Adrenal gland (tissue), 12 donors: Measurements from ENCODE around the gene VPS37C. TPM values are rescaled to one million over a fixed set of nuclear protein-coding genes. Genes with fewer than 3 reads are reported as not detected.

Experiments used
- DNase-seq, 7 donors: peaks; one replicate each; pipeline ENCODE4 v3.0.0-alpha.2; 2019 to 2020
- H3K27ac ChIP-seq, 5 donors: fragments of 200-600 bp; sonication (generic) in 4 of 5; 1 replicate in 3 of 5; 2 replicates in 2 of 5; pipeline versions ENCODE4 v1.5.1 to v1.8.0; 2016 to 2020; ENCODE audit warnings: mild to moderate bottlenecking in 1 of 5
- H3K27me3 ChIP-seq: fragments of 200-600 bp; 2 replicates; pipeline ENCODE4 v1.8.0; 2021
- H3K36me3 ChIP-seq, 2 donors: fragments of 200-600 bp; replicated peaks in 1 of 2; 1 replicate in 1 of 2; 2 replicates in 1 of 2; pipeline versions ENCODE4 v1.5.1 to v1.8.0; 2018 to 2022
- H3K4me1 ChIP-seq, 2 donors: fragments of 200-600 bp; replicated peaks in 1 of 2; 1 replicate in 1 of 2; 2 replicates in 1 of 2; pipeline versions ENCODE4 v1.5.1 to v1.8.0; 2018 to 2021
- H3K4me3 ChIP-seq, 4 donors: fragments of 200-600 bp; sonication (generic) in 3 of 4; one replicate each; pipeline ENCODE4 v1.5.1; 2016 to 2018
- H3K9me3 ChIP-seq, 3 donors: fragments of 200-600 bp; sonication (generic) in 1 of 3; replicated peaks in 1 of 3; 1 replicate in 2 of 3; 2 replicates in 1 of 3; pipeline versions ENCODE4 v1.5.1 to v1.8.0; 2016 to 2021
- POLR2A ChIP-seq, 2 donors: fragments of 450-650 bp; IDR thresholded peaks; one replicate each; pipeline ENCODE4 v1.6.1; 2017; ENCODE audit warnings: antibody characterized with exemption in 2 of 2, mild to moderate bottlenecking in 2 of 2, moderate library complexity in 1 of 2
- WGBS, 4 donors: extraction: QIAGEN DNeasy Blood & Tissue Kit in 2 of 4; methylation state at CpG; one replicate each; pipeline versions ENCODE4 v1.1.5 to v1.1.7; 2013 to 2017; 5-methylcytosine and 5-hydroxymethylcytosine counted together
- intact Hi-C, 2 donors: fragments of 100-400 bp; cut with DNase I; formaldehyde crosslinking; loops; one replicate each; pipeline versions ENCODE4 v1.14.1 to v1.15.0; 2022 to 2023
- polyA plus RNA-seq, 3 donors: library from polyadenylated mRNA; stranded (reverse); fragments of 200-250 nt in 2 of 3; fragments of 350-450 nt in 1 of 3; fragmentation: Illumina TruSeq in 1 of 3; extraction: RNeasy Lipid Tissue Mini Kit (QIAGEN cat#74804) in 1 of 3; gene quantifications; one replicate each; pipeline ENCODE4 v1.2.3, GENCODE V29; 2013 to 2014
- total RNA-seq, 9 donors: library from RNA; depleted of rRNA in 4 of 9; stranded (reverse); fragments of >200 nt in 4 of 9; fragments of 120-200 nt in 1 of 9; fragmentation: NEBNext Ultra II Directional in 1 of 9; extraction: Animal tissue kit (Norgen Biotek cat#: 25700) in 1 of 9; gene quantifications; one replicate each; pipeline versions ENCODE4 v1.1.0 to v1.2.4, GENCODE V29; 2013 to 2023
- TF ChIP-seq, protein P1 (sequence below), 6 experiments: fragments of 450-650 bp in 4 of 6; fragments of 200-600 bp in 2 of 6; sonication (generic) in 1 of 6; IDR thresholded peaks; 1 replicate in 5 of 6; 2 replicates in 1 of 6; pipeline versions ENCODE4 v1.5.1 to v1.8.0; 2016 to 2021; ENCODE audit warnings: antibody characterized with exemption in 6 of 6, mild to moderate bottlenecking in 2 of 6, moderate library complexity in 1 of 6
- donor health status: healthy with polysubstance abuse.
- donor health status: Bipolar disorder and iron deficiency.
- donor health status: DM: yes; HTN: yes; CAD: no.
- donor health status: DM: no; HTN: no; CAD: no.
- donor health status: DM: no; HTN: no; CAD: no.
- donor health status: DM: yes; HTN: yes; CAD: no.

The VPS37C gene
- total and polyA plus RNA-seq, 12 donors, result 8.6 to 27.9 (median 18.5) TPM

DNA sequence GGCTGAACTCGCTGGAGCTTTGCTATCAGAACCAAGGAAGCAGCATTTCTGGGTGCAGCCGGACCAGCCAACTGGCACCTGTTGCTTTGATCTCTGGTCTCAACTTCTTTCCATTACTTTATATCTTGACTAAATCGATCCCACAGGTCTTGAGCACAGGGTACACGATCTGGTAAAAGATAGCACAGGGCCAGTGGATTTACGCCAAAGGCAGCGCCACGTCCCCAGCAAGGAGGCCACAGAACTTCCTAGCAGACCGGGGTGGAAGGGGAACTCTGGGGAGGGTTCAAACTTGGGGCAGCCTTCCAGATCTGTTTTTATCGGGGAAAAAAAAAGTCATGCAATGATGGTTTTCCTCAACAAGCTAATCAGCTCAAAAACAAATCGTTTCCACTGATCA is 14.0 kb downstream of the VPS37C start:
- TF ChIP-seq POLR2A (IDR thresholded peaks at IDR 0.05), result no peak
- TF ChIP-seq, protein P1, sequence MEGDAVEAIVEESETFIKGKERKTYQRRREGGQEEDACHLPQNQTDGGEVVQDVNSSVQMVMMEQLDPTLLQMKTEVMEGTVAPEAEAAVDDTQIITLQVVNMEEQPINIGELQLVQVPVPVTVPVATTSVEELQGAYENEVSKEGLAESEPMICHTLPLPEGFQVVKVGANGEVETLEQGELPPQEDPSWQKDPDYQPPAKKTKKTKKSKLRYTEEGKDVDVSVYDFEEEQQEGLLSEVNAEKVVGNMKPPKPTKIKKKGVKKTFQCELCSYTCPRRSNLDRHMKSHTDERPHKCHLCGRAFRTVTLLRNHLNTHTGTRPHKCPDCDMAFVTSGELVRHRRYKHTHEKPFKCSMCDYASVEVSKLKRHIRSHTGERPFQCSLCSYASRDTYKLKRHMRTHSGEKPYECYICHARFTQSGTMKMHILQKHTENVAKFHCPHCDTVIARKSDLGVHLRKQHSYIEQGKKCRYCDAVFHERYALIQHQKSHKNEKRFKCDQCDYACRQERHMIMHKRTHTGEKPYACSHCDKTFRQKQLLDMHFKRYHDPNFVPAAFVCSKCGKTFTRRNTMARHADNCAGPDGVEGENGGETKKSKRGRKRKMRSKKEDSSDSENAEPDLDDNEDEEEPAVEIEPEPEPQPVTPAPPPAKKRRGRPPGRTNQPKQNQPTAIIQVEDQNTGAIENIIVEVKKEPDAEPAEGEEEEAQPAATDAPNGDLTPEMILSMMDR (IDR thresholded peaks at IDR 0.05), result no peak
- intact Hi-C loops, result no loop called here
- DNase-seq, result peak in 4 of 7 donors; percentile 45 to 71 (median 51)
- no peak overlapping the region for H3K4me3 ChIP-seq
- no peaks in the 10 kb centered on the region for H3K27me3 ChIP-seq
- WGBS, 4 donors, result 39 to 50% (median 43%) methylated on average over 10 of the region's 10 CpGs
- H3K36me3 ChIP-seq, result no peaks in the 10 kb centered on the region
- H3K4me1 ChIP-seq, result peaks cover 21 to 54% of the 10 kb centered on the region in 2 donors
- H3K9me3 ChIP-seq, result no peaks in the 10 kb centered on the region
- peak overlapping the region in 3 of 5 donors; percentile 51 to 82 (median 62) for H3K27ac ChIP-seq

DNA sequence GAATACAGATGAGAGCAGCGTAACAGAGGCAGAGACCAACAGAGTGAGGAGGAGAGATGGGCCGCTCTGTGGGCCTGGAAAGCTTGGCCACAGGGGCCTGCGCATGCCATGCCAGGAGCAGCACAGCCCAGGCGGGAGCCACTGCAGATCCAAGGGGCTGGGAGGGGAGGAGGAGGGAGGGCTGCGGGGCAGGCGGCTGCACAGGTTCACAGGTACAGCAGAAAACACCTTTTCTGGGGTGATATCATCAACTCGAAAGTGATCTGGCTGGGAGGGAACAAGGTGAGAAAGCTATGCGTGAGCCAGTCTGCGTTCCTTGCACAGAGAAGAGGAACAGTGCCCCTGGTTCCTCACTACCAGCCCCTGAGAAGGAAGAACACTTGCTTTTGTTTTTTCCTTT is 14.8 kb downstream of the VPS37C start:
- Histone ChIP-seq H3K4me1 (peaks cover 21 to 47% of the 10 kb centered on the region in 2 donors), H3K27ac (no peak overlapping the region), H3K27me3 (no peaks in the 10 kb centered on the region), H3K4me3 (no peak overlapping the region), H3K36me3 (no peaks in the 10 kb centered on the region), H3K9me3 (no peaks in the 10 kb centered on the region)
- no peak for DNase-seq
- no peak for TF ChIP-seq POLR2A (IDR thresholded peaks at IDR 0.05)
- TF ChIP-seq, protein P1 (IDR thresholded peaks at IDR 0.05), result no peak
- 81 to 93% (median 88%) methylated on average over 9 of the region's 9 CpGs for WGBS, 4 donors
- intact Hi-C loops, result no loop called here

DNA sequence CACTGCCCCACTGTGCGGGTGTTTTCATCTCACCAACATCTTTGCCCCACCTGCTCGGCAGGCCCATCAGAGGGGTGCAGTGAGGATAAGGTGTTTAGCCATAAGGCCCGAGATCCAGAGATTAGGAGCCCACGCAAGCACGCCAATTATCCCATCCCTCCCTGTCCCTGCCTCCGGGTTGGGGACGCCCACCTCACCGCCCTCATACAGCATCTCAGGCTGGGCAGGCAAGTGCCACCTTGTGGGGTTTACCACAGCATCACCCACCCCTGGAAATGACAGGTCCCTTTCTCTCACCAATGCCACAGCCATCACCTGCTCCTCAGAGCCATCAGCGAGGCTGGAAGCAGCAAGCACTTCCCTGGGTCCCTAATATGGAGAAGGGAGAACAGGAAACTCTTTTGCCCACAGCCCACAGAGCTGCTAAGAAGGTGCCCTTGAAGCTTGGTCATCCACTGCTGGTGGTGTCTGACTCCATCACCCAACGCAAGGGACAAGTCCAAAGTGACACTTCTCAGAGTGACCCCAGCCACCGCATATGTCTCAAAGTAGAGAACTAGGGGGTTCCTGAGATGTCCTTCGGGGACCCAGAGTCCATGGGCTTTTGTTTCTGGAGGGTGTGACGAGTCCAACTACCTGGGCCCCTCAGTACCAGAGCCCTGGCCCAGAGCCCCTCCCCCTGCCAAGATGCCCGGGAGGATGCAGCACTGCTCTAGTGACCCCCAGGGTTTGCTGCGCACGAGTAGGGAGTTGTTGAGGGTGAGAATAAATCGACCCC is 15.8 kb downstream of the VPS37C start:
- TF ChIP-seq POLR2A (IDR thresholded peaks at IDR 0.05), result no peak
- TF ChIP-seq, protein P1 (IDR thresholded peaks at IDR 0.05), result no peak
- H3K27me3 ChIP-seq, result no peaks in the 10 kb centered on the region
- H3K4me3 ChIP-seq, result no peak overlapping the region
- no peaks in the 10 kb centered on the region for H3K9me3 ChIP-seq
- 83 to 89% (median 85%) methylated on average over 15 to 17 of the region's 17 CpGs for WGBS, 4 donors
- peaks cover 21 to 42% of the 10 kb centered on the region in 2 donors for H3K4me1 ChIP-seq
- peak in 1 of 7 donors; percentile 4 for DNase-seq
- no peak overlapping the region for H3K27ac ChIP-seq
- no peaks in the 10 kb centered on the region for H3K36me3 ChIP-seq
- intact Hi-C loops, result no loop called here

DNA sequence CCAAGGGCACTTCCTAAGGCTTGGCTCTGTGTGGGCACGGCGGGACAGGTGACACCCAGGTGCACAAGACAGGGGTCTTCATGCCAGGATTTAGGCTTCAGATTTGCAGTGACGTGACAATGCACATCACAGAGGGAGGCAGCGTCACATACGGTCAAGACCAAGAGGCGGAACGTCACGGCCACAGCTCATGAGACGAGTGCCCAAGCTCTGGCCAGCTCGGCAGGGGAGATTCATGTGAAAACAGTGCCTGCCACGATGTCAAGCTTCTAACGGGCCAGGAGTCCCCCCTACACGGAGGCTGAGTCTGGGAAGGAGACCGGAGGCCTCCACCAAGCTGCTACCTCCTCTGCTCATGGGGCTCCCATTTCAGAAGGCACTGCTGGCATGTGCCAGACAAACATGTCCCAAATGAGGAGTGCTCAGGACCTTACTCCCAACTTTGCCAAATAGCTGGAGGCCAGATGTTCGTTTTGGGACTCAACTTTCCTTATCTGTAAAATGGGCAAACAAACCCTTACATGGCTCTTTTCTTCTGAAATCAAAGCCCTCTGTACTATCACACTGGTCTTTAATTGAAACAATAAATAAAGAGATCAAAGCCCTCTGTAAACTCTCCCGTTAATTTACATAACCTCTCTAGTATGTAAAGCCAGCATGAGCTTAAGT is 16.6 kb downstream of the VPS37C start:
- H3K4me1 ChIP-seq, result peaks cover 13 to 35% of the 10 kb centered on the region in 2 donors
- intact Hi-C loops, result no loop called here
- no peak for TF ChIP-seq POLR2A (IDR thresholded peaks at IDR 0.05)
- TF ChIP-seq, protein P1 (IDR thresholded peaks at IDR 0.05), result no peak
- no peak overlapping the region for H3K27ac ChIP-seq
- DNase-seq, result no peak
- H3K36me3 ChIP-seq, result no peaks in the 10 kb centered on the region
- H3K27me3 ChIP-seq, result no peaks in the 10 kb centered on the region
- no peak overlapping the region for H3K4me3 ChIP-seq
- H3K9me3 ChIP-seq, result no peaks in the 10 kb centered on the region
- WGBS, 4 donors, result 84 to 91% (median 89%) methylated on average over 16 of the region's 16 CpGs
